HG02623 (cell line): ENCODE data around the gene SLC6A9.

Source experiments
- ATAC-seq: cut with Tn5 transposase; IDR thresholded peaks from one replicate; pipeline ENCODE4 v1.9.1; 2021; ENCODE audit warnings: moderate library complexity; ENCODE audit not compliant: unreplicated experiment

SLC6A9 gene

DNA sequence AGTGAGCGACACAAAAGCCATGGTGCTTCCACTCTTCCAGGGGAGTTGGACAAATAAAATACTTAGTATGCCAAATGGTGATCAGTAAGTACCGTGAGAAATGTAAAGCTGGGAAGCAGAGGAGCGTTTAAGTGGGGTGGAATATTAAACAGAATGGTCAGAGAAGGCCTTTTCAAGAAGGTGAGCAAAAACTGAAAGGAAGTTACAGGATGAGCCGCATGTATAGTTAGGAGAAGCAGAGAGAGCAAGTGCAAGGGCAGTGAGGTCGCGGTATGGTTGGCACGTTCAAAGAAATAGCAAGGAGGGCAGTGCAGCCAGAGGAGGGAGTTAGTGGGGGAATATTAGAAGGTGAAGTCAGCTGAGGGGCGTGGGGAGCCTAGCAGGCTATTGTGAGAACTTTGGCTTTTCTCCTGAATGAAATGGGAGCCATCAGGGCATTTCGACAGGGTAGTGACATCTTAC is 57.2 kb downstream of the SLC6A9 start:
- no peak for ATAC-seq

GRCh38 chr1:43971336-43971980 is 59.8 kb downstream of the SLC6A9 start:
- ATAC-seq = no peak

DNA sequence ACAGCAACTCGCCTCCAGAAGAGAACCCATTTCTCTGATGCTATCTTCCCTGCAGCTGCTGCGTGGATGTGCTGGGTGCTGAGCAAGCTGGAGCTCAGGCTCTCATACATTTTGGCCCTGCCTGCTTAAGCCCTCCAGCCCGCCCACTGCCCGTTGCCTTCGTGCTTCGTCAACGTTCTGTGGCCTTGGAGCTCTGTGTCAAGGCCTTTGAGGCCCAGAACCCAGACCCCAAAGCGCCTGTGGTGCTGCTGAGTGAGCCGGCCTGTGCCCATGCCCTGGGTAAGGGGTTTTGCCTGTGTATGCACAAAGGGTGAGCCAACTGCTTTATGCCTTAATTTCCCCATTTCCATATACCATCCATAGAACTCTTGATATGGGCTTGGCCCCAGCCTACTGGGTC is 60.4 kb downstream of the SLC6A9 start:
- ATAC-seq = no peak

GRCh38 chr1:43970502-43970901 is 60.8 kb downstream of the SLC6A9 start:
- no peak for ATAC-seq

DNA sequence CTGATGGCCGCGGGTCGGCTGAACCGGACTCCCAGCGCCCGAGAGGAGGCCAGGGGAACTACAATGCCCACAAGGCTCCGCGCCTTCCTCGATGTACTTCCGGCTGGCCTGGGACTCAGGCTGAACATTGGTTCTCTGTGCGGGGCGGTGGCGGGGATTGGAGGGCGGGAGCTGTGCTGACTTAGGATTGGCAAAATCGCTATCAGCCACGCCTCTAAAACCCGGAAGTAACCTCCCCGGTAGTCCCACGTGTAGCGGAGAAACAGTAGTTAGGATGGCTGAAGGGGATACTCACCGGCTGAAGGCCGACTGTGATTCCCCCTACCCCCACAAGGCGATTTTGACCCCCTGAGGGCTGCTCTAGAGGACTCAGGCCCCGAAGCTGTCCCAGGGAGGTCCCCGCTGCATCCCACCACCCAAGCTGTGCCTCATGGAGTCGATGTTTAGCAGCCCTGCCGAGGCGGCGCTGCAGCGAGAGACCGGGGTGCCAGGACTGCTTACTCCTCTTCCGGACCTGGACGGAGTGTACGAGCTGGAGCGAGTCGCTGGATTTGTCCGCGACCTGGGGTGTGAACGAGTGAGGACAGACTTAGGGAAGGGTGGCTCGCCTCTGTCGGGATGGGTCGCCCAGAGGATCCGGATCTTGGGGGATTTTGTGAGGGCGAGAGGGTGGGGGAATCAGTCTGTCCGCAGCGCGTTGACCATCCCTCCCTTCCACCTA is 61.4 kb downstream of the SLC6A9 start, which contains the start of gene DPH2:
Gene DPH2, plus strand, starts transcription at position 265 of the 721 bp plus-strand sequence. Its CDS starts 166 bp downstream, at position 431.
- ATAC-seq = peak; percentile 88

DNA sequence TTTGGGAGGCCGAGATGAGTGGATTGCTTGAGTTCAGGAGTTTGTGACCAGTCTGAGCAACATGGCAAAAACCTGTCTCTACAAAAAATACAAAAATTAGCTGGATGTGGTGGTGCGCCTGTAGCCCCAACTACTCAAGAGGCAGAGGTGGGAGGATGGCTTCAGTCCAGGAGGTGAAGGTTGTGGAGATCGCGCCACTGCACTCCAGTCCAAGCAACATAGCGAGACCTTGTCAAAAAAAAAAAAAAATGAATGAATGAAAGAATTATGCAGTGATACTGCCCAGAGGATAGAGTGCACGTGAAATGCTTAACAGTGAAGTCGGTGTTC is 61.9 kb downstream of the SLC6A9 start:
- ATAC-seq = no peak

DNA sequence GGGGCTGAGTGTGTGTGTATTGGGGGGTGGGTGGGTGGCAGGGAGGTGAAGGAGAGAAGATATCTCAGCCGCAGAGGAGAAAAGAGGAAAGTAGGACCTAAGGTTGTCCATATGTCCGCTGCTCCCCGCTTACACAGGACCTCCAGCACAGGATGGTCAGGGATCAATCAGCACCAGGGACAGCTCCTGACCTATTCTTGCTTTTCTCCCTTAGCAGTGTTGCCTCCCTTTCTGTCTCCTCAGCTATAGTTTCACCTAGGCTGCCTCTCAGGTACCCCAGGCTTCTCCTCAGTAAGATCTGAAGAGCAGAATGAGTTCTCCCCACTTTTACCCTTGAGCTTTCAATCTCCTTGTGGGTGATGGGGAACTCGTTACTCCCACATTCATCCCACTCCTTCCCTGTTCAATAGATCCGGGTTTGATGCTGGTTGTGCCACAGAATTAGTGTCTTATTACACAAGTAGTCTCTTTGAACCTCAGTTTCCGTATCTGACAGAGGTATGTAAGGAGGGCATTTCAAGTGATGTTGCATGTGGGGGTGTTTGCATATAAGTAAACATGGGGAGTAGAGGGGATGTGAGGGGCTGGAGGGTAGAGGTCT is 62.8 kb downstream of the SLC6A9 start:
- ATAC-seq = no peak

DNA sequence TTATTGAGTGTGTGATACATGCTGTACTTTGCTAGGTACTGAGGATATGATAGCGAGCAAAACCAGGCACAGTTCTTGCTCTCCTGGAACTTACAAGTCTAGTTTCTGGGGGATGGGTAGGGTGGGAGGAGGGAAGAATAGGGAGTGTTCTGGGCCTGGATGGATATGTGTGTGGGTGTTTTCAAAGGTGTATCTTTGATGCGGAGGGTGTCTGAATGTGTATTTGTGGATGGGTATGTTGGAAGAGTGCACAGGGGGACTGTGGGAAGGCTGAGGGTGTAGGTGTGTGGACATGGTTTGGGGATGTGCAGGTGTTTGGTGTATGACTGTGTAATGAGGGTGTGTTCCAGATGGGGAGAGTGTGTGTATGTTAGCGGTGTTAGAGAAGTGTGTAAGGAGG is 65.9 kb downstream of the SLC6A9 start:
- ATAC-seq = no peak

DNA sequence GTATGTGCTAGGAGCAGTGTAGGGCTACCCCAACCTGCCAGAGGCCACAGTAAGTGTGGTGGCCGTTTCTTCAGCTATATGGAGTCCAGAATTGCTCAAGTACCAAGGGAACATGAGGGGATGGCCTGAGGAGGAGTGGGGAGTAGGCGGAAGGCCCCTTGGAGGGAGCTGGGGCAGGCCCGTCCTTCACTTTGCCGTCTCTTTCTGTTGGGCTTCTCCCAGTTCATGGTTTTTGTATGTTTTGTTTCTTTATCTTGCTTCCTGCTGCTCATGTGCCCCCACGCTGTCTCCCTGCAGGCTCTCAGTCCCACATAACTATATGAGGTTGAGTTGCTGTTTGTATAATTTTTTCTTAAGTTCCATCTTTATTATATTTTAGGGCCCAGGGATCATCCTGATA is 67.4 kb downstream of the SLC6A9 start:
- ATAC-seq = no peak

GRCh38 chr1:43963006-43963405 is 68.3 kb downstream of the SLC6A9 start:
- ATAC-seq = no peak

- no peak for ATAC-seq
Observed at GRCh38 chr1:43962324-43962723, 68.9 kb downstream of the SLC6A9 start.

GRCh38 chr1:43961692-43962091 is 69.6 kb downstream of the SLC6A9 start:
- no peak for ATAC-seq

DNA sequence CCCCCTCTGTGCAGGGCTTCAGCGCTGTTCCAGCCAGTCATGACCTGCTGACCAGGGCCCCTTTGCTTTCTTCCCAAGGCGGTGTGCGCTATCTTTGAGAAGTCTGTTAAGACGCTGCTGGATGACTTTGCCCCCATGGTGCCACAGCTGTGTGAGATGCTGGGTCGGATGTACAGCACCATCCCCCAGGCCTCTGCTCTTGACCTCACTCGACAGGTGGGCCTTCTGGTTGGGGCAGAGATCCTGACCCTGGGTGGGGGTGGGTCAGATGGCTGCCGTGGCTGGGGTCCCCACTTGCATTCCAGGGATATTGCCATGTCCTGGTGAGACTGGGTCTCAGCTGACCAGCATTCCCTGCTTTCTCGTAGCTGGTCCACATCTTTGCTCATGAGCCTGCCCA is 70.5 kb downstream of the SLC6A9 start:
- ATAC-seq = no peak

- no peak for ATAC-seq
Observed at GRCh38 chr1:43958351-43959255, 72.7 kb downstream of the SLC6A9 start.

DNA sequence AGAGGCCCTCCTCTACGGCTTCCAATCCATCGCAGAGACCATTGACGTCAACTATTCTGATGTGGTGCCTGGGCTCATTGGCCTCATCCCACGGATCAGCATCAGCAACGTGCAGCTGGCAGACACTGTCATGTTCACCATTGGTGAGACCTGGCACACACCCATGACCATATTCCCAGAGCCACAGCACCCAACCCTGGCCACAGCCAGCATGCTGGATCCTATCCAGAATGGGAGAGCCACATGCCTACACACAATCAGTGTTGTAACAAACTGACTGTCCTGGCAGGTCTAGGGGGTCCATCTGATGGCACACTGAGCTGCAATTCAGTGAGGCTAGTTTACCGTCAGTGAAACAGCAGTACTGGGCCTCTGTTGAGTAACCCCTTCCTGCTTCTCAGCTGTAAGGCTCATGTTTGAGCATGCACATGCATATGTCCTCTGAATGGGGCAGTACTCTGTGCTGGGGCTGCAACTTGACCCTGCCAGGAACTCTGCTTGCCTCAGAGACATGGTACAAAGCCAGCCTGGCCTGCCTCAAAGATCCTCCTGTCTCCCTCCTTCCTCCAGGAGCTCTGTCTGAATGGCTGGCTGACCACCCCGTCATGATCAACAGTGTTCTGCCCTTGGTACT is 73.7 kb downstream of the SLC6A9 start:
- no peak for ATAC-seq

DNA sequence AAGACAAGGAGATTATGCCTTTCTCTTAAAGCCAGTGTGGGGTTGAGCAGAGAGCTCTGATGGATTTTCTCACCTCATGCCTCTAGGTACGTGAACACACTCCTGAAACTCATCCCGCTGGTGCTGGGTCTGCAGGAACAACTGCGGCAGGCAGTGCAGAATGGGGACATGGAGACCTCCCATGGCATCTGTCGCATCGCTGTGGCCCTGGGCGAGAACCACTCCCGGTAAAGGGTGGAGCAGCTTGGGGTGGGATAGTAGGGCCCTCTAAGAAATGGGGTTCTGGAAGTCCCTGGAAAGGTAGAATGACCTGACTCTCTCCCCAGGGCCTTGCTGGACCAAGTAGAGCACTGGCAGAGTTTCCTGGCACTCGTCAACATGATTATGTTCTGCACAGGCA is 75.0 kb downstream of the SLC6A9 start:
- ATAC-seq = no peak

- no peak for ATAC-seq
Observed at GRCh38 chr1:43954036-43954435, 77.2 kb downstream of the SLC6A9 start.

GRCh38 chr1:43953361-43953760 is 77.9 kb downstream of the SLC6A9 start:
- no peak for ATAC-seq

- ATAC-seq = no peak
Observed at GRCh38 chr1:43952731-43953346, 78.4 kb downstream of the SLC6A9 start.
